GM12878 (cell line): ENCODE results near the gene SLC30A7. TPM values are rescaled to one million over a fixed set of nuclear protein-coding genes. Genes with fewer than 3 reads are reported as not detected.

Source experiments
- ATAC-seq: fragments of 200-7000 bp; cut with Tn5 transposase; 3 replicates; pipeline ENCODE4 v1.9.1; 2020; ENCODE audit warnings: mild to moderate bottlenecking, moderate library complexity
- BruUV-seq: library from RNA; stranded (reverse); fragments of 400-500 nt; replicated peaks from 2 replicates; lab custom pipeline; 2021; lab: Mats Ljungman, UMichigan
- CTCF ChIA-PET: fragments of 300-600 bp; sonication (Branson Sonifier 250); formaldehyde crosslinking; extraction: SDS; loops from one replicate; lab custom pipeline; 2021; ENCODE audit warnings: inconsistent platforms; lab: Yijun Ruan, JAX
- POLR2A ChIA-PET: fragments of 350-600 bp; formaldehyde crosslinking; extraction: SDS; loops from one replicate; lab custom pipeline; 2021; ENCODE audit warnings: inconsistent platforms; lab: Charles Lee
- RAD21 ChIA-PET: fragments of 300-600 bp; sonication (Branson Sonifier 250); formaldehyde crosslinking; loops from one replicate; lab custom pipeline; 2023; ENCODE audit warnings: antibody characterized with exemption; ENCODE audit not compliant: unreplicated experiment; lab: Charles Lee
- SMC1A ChIA-PET: fragments of 300-600 bp; sonication (Branson Sonifier 250); formaldehyde crosslinking; loops from one replicate; lab custom pipeline; 2023; ENCODE audit not compliant: unreplicated experiment, uncharacterized antibody; lab: Charles Lee
- DNase-seq: peaks from one replicate; pipeline ENCODE4 v3.0.0-alpha.2; 2011; ENCODE audit warnings: low read depth, low spot score
- FAIRE-seq: peaks from 3 replicates; lab custom pipeline; 2011; peaks lifted over from hg19 to GRCh38; lab: Jason Lieb, UNC
- H2AFZ ChIP-seq: 2 replicates; pipeline ENCODE4 v1.6.0; 2011; ENCODE audit warnings: low read depth, low read length, control low read depth; ENCODE audit not compliant: control insufficient read depth
- H3K27ac ChIP-seq: 2 replicates; pipeline ENCODE4 v1.5.1; 2011; ENCODE audit warnings: control low read depth; ENCODE audit not compliant: control insufficient read depth, insufficient read depth
- H3K27me3 ChIP-seq, 2 experiments: replicated peaks in 1 of 2; 2 replicates each; pipeline versions ENCODE4 v1.6.0 to v1.6.1; 2011; ENCODE audit warnings: low read length in 1 of 2; ENCODE audit not compliant: control insufficient read depth in 2 of 2, insufficient read depth in 2 of 2
- H3K36me3 ChIP-seq, 2 experiments: 2 replicates each; pipeline ENCODE4 v1.5.1; 2011; ENCODE audit warnings: low read length in 1 of 2; ENCODE audit not compliant: control insufficient read depth in 2 of 2, insufficient read depth in 2 of 2
- H3K4me1 ChIP-seq: 2 replicates; pipeline ENCODE4 v1.6.1; 2011; ENCODE audit warnings: mild to moderate bottlenecking, low read length, moderate library complexity, mixed read lengths; ENCODE audit not compliant: control insufficient read depth, insufficient read depth
- H3K4me2 ChIP-seq: 2 replicates; pipeline ENCODE4 v1.6.0; 2011; ENCODE audit warnings: control low read depth; ENCODE audit not compliant: control insufficient read depth, insufficient read depth
- H3K4me3 ChIP-seq: fragments of 200-600 bp; sonication (generic); 2 replicates; pipeline ENCODE4 v1.5.1; 2016
- H3K79me2 ChIP-seq: 2 replicates; pipeline ENCODE4 v1.6.0; 2011; ENCODE audit warnings: low read length; ENCODE audit not compliant: control insufficient read depth, insufficient read depth
- H3K9ac ChIP-seq: 2 replicates; pipeline ENCODE4 v1.8.0; 2011; ENCODE audit warnings: low read length, control low read depth, mixed read lengths; ENCODE audit not compliant: control insufficient read depth, insufficient read depth
- H3K9me3 ChIP-seq: replicated peaks from 3 replicates; pipeline ENCODE4 v1.5.1; 2011; ENCODE audit warnings: mild to moderate bottlenecking, low read length; ENCODE audit not compliant: control insufficient read depth, insufficient read depth
- H4K20me1 ChIP-seq: 2 replicates; pipeline ENCODE4 v1.6.0; 2011; ENCODE audit not compliant: control insufficient read depth, insufficient read depth
- CHD4 ChIP-seq: fragments of 200-600 bp; sonication (generic); IDR thresholded peaks from 2 replicates; pipeline ENCODE4 v1.6.1; 2016; ENCODE audit warnings: mild to moderate bottlenecking
- JUNB ChIP-seq: IDR thresholded peaks from 2 replicates; pipeline ENCODE4 v1.6.1; 2016; ENCODE audit warnings: antibody characterized with exemption, mild to moderate bottlenecking
- NKRF ChIP-seq: fragments of 450-650 bp; conservative IDR thresholded peaks from 2 replicates; pipeline ENCODE4 v1.6.1; 2017; ENCODE audit warnings: mild to moderate bottlenecking, moderate library complexity
- PAX8 ChIP-seq: fragments of 450-650 bp; IDR thresholded peaks from 2 replicates; pipeline ENCODE4 v1.6.1; 2017; ENCODE audit warnings: mild to moderate bottlenecking, moderate library complexity
- PRDM15 ChIP-seq: fragments of 450-650 bp; formaldehyde crosslinking; IDR thresholded peaks from 2 replicates; pipeline ENCODE4 v1.4.0; 2020; ENCODE audit warnings: mild to moderate bottlenecking, moderate library complexity
- RUNX3 ChIP-seq: IDR thresholded peaks from 2 replicates; pipeline ENCODE4 v1.6.1; 2012; ENCODE audit warnings: low read length, inconsistent platforms
- SMAD5 ChIP-seq: IDR thresholded peaks from 2 replicates; pipeline ENCODE4 v1.6.1; 2016; ENCODE audit warnings: antibody characterized with exemption, low read depth
- ZNF207 ChIP-seq: fragments of 450-650 bp; IDR thresholded peaks from 2 replicates; pipeline ENCODE4 v1.6.1; 2014; ENCODE audit warnings: antibody characterized with exemption, mild to moderate bottlenecking, borderline replicate concordance
- WGBS: methylation state at CpG from one replicate; pipeline ENCODE4 v1.1.6; 2016; ENCODE audit warnings: low lambda C conversion rate; ENCODE audit not compliant: insufficient replicate concordance, insufficient coverage; ENCODE audit errors: missing lambda C conversion rate; 5-methylcytosine and 5-hydroxymethylcytosine counted together
- in situ Hi-C: fragments of 300-500 bp; cut with MboI; formaldehyde crosslinking; loops from 9 replicates; pipeline ENCODE4 v1.14.3; 2018; ENCODE audit warnings: mixed read lengths
- intact Hi-C: fragments of 100-400 bp; cut with micrococcal nuclease; formaldehyde crosslinking; loops from one replicate; pipeline ENCODE4 v1.14.2; 2022; ENCODE audit not compliant: unreplicated experiment
- polyA plus RNA-seq, 11 experiments: library from polyadenylated mRNA; depleted of rRNA in 4 of 11; unstranded in 6 of 11; stranded (reverse) in 5 of 11; fragments of >200 nt; fragmentation: Nextera tagmentation in 4 of 11; fragmentation: Illumina TruSeq in 1 of 11; extraction: Ambion mirVana in 4 of 11; extraction: Trizol in 1 of 11; gene quantifications; 1 replicate in 1 of 11; 2 replicates in 10 of 11; pipeline versions ENCODE4 v1.2.1 to v1.2.3, GENCODE V29; 2011 to 2016; ENCODE audit warnings: inconsistent platforms in 2 of 11, missing spikeins in 2 of 11, low read depth in 1 of 11
- total RNA-seq, 4 experiments: library from RNA; depleted of rRNA in 3 of 4; stranded (reverse); fragments of >200 nt in 3 of 4; fragmentation: Illumina TruSeq in 1 of 4; extraction: Trizol in 1 of 4; gene quantifications; 2 replicates each; pipeline versions ENCODE4 v1.2.1 to v1.2.3, GENCODE V29; 2013 to 2021

Gene SLC30A7
- total and polyA plus RNA-seq, 10 of the 15 experiments (the other 5 are each of a cell fraction or from before 2014, with no cell fraction given) = 4.4 to 23.3 (median 16.9) TPM

GRCh38 chr1:100869996-100870395 is 25.9 kb upstream of the SLC30A7 start (continued):
- TF ChIP-seq PAX8 (no peak), PRDM15 (CRISPR knock-in tag) (no peak), SMAD5 (no peak), NKRF (no peak), ZNF207 (no peak), JUNB (no peak)

- intact Hi-C loops = no loop called here
Measured at GRCh38 chr1:100874433-100874832, 21.5 kb upstream of the SLC30A7 start.

More at GRCh38 chr1:100874433-100874832, 21.5 kb upstream of the SLC30A7 start:
- H3K36me3 ChIP-seq = no peaks in the 10 kb centered on the region
- H3K9ac ChIP-seq = no peak overlapping the region
- ATAC-seq (no peak), FAIRE-seq (no peak), DNase-seq (no peak)
- H3K4me1 ChIP-seq = peaks cover 8% of the 10 kb centered on the region; the same call in 1 of the 2 replicates
- H3K9me3 ChIP-seq = no peaks in the 10 kb centered on the region
- SMC1A ChIA-PET = no interaction called here
- no peak overlapping the region for H3K4me3 ChIP-seq
- H3K27me3 ChIP-seq = no peaks in the 10 kb centered on the region
- 67% methylated on average over 2 of the region's 2 CpGs for WGBS
- no peaks in the 10 kb centered on the region for H3K79me2 ChIP-seq
- H4K20me1 ChIP-seq = no peaks in the 10 kb centered on the region
- no peak overlapping the region for H3K27ac ChIP-seq
- no peak overlapping the region for H2AFZ ChIP-seq
- no peak overlapping the region for H3K4me2 ChIP-seq
- in situ Hi-C loops = loop anchor here (25.0 kb wide), 1 partner anchor 1687 kb away; no protein-coding TSS in a partner anchor
- BruUV-seq = no TSS peak
- TF ChIP-seq RUNX3 (no peak), CHD4 (no peak)
- CTCF ChIA-PET = no interaction called here
- POLR2A ChIA-PET = no interaction called here
- RAD21 ChIA-PET = no interaction called here
